Measurements from ENCODE around the gene GHRHR. TPM values are rescaled to one million over a fixed set of nuclear protein-coding genes. Genes with fewer than 3 reads are reported as not detected.

GHRHR gene
- total and polyA plus RNA-seq, 2 donors (not counting 1 experiment from before 2014, with no cell fraction given), result not detected

- ChIA-PET POLR2A (no interaction called here), CTCF (interaction anchor here (0.5 kb wide), 1 partner anchor 101 kb away, joined by 3 read pairs; no protein-coding TSS in a partner anchor)
- no CpG with 5 or more reads among the region's 1 CpG for WGBS (ENCODE audit: insufficient coverage)
- Mint-ChIP-seq H3K27ac (no peak overlapping the region), H3K9me3 (ENCODE audit: insufficient read depth) (no peaks in the 10 kb centered on the region), H3K4me1 (no peaks in the 10 kb centered on the region), H3K27me3 (peaks cover 9% of the 10 kb centered on the region), H3K4me3 (no peak overlapping the region)
- no peak for ATAC-seq (ENCODE audit: low read depth)
- H3K27me3 ChIP-seq (replicated peaks in 1 of 4; ENCODE audit: control extremely low read depth in 1 of 4, control insufficient read depth in 3 of 4, insufficient read depth in 4 of 4, low read length in 3 of 4), result no peaks in the 10 kb centered on the region
- TF ChIP-seq EZH2 (IDR thresholded peaks at IDR 0.05; ENCODE audit: borderline replicate concordance, insufficient read depth, low read depth, low read length, poor library complexity, severe bottlenecking) (no peak), CTCF (IDR thresholded peaks at IDR 0.05) (no peak)
- H3K4me1 ChIP-seq (ENCODE audit: control insufficient read depth in 2 of 2, insufficient read depth in 2 of 2, low read length in 2 of 2), result no peaks in the 10 kb centered on the region
- no peaks in the 10 kb centered on the region for H4K20me1 ChIP-seq (ENCODE audit: control insufficient read depth, insufficient read depth, low read length, poor library complexity, severe bottlenecking)
- no peak overlapping the region for H3K9ac ChIP-seq (ENCODE audit: low read length)
- no peak for DNase-seq
- H3K36me3 ChIP-seq (replicated peaks in 1 of 2; ENCODE audit: control extremely low read depth in 1 of 2, control insufficient read depth in 1 of 2, extremely low read depth in 1 of 2, insufficient read depth in 2 of 2, low read length in 1 of 2), result no peaks in the 10 kb centered on the region
- intact Hi-C loops (cut with micrococcal nuclease), result no loop called here
- no peaks in the 10 kb centered on the region for H3K79me2 ChIP-seq (ENCODE audit: control insufficient read depth, insufficient read depth, low read length)
- H3K27ac ChIP-seq (ENCODE audit: low read length in 2 of 2), result no peak overlapping the region
- H3K4me2 ChIP-seq (replicated peaks; ENCODE audit: low read depth, low read length, poor library complexity, severe bottlenecking), result no peak overlapping the region
- peaks cover 0 to 3% (median 0%) of the 10 kb centered on the region in 3 donors for H3K9me3 ChIP-seq (ENCODE audit: control extremely low read depth in 1 of 3, control insufficient read depth in 2 of 3, insufficient read depth in 1 of 3, low read length in 2 of 3)
- no peak overlapping the region for H2AFZ ChIP-seq (ENCODE audit: insufficient read depth, low read depth, low read length, poor library complexity, severe bottlenecking)
- H3K4me3 ChIP-seq (ENCODE audit: control extremely low read depth in 1 of 5, extremely low read depth in 1 of 5, insufficient read depth in 1 of 5, low read depth in 2 of 5, low read length in 4 of 5), result no peak overlapping the region
Observed at GRCh38 chr7:31019509-31019908, 55.8 kb downstream of the GHRHR start.

- Histone ChIP-seq H3K36me3 (replicated peaks in 1 of 2; ENCODE audit: control extremely low read depth in 1 of 2, control insufficient read depth in 1 of 2, extremely low read depth in 1 of 2, insufficient read depth in 2 of 2, low read length in 1 of 2) (no peaks in the 10 kb centered on the region), H3K4me3 (ENCODE audit: control extremely low read depth in 1 of 5, extremely low read depth in 1 of 5, insufficient read depth in 1 of 5, low read depth in 2 of 5, low read length in 4 of 5) (no peak overlapping the region), H2AFZ (ENCODE audit: insufficient read depth, low read depth, low read length, poor library complexity, severe bottlenecking) (no peak overlapping the region), H3K4me2 (replicated peaks; ENCODE audit: low read depth, low read length, poor library complexity, severe bottlenecking) (no peak overlapping the region), H3K4me1 (ENCODE audit: control insufficient read depth in 2 of 2, insufficient read depth in 2 of 2, low read length in 2 of 2) (no peaks in the 10 kb centered on the region), H3K9ac (ENCODE audit: low read length) (no peak overlapping the region), H3K79me2 (ENCODE audit: control insufficient read depth, insufficient read depth, low read length) (no peaks in the 10 kb centered on the region), H3K27me3 (replicated peaks in 1 of 4; ENCODE audit: control extremely low read depth in 1 of 4, control insufficient read depth in 3 of 4, insufficient read depth in 4 of 4, low read length in 3 of 4) (no peaks in the 10 kb centered on the region), H3K27ac (ENCODE audit: low read length in 2 of 2) (no peak overlapping the region), H3K9me3 (ENCODE audit: control extremely low read depth in 1 of 3, control insufficient read depth in 2 of 3, insufficient read depth in 1 of 3, low read length in 2 of 3) (peaks cover 0 to 3% (median 0%) of the 10 kb centered on the region in 3 donors), H4K20me1 (ENCODE audit: control insufficient read depth, insufficient read depth, low read length, poor library complexity, severe bottlenecking) (no peaks in the 10 kb centered on the region)
- WGBS (ENCODE audit: insufficient coverage), result no CpG with 5 or more reads among the region's 3 CpGs
- no peak for DNase-seq
- POLR2A ChIA-PET, result no interaction called here
- no peak for ATAC-seq (ENCODE audit: low read depth)
- Mint-ChIP-seq H3K4me3 (no peak overlapping the region), H3K9me3 (ENCODE audit: insufficient read depth) (no peaks in the 10 kb centered on the region), H3K4me1 (no peaks in the 10 kb centered on the region), H3K27me3 (peaks cover 6% of the 10 kb centered on the region), H3K27ac (peak overlapping the region; percentile 17)
- no peak for TF ChIP-seq CTCF (IDR thresholded peaks at IDR 0.05)
- no peak for TF ChIP-seq EZH2 (IDR thresholded peaks at IDR 0.05; ENCODE audit: borderline replicate concordance, insufficient read depth, low read depth, low read length, poor library complexity, severe bottlenecking)
- intact Hi-C loops (cut with micrococcal nuclease), result no loop called here
- CTCF ChIA-PET, result no interaction called here
Observed at GRCh38 chr7:31020161-31020560, 56.4 kb downstream of the GHRHR start.

All from B cell (primary cell).